GM18909 (cell line): Measurements from ENCODE around the gene SARS2.
"Not testable (repeated sequence)": the region's sequence is repeated elsewhere in the genome, so short reads cannot be mapped to it uniquely, and the experiment has no call there.

ENCODE experiments used
- ATAC-seq: cut with Tn5 transposase; IDR thresholded peaks from one replicate; pipeline ENCODE4 v1.9.1; 2021; ENCODE audit warnings: mild to moderate bottlenecking; ENCODE audit not compliant: unreplicated experiment, poor library complexity

SARS2 gene

DNA sequence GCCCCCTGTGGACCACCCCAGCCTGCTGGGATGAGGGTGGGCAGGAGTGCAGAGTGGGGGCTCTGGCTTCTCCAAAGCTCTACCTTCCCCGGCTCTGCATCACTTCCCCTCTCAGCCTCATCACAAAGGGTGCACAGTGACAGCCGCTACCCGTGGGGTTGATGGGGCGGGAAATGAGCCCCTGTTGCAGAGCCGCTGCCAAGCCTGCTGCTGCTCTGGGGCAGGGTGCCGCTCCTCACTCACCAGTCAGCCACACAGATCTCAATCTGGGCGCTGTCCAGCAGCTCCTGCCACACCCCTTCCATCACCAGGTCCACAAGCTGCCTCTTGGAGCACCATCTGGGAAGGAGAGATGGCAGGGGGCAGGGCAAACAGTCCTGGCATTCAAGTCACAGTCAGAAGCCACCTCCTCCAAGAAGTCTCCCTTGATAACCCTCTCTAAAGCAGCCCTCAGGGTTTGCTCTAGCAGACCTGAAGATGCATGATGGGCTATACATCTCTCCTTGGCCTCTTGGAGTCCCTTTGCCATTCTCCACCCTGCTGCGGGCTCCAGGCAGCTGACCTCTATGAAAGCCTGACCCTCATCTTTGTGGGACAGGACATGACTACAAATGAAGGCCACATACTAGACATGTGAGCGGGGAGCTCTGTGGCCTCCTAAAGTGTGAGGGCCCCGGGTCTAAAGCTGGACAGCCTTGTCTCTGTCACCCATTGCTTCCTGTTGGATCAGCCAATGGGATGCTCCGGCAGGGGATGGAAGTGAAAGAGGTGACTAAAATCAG, 15.9 kb upstream of the SARS2 start:
- ATAC-seq = no peak

DNA sequence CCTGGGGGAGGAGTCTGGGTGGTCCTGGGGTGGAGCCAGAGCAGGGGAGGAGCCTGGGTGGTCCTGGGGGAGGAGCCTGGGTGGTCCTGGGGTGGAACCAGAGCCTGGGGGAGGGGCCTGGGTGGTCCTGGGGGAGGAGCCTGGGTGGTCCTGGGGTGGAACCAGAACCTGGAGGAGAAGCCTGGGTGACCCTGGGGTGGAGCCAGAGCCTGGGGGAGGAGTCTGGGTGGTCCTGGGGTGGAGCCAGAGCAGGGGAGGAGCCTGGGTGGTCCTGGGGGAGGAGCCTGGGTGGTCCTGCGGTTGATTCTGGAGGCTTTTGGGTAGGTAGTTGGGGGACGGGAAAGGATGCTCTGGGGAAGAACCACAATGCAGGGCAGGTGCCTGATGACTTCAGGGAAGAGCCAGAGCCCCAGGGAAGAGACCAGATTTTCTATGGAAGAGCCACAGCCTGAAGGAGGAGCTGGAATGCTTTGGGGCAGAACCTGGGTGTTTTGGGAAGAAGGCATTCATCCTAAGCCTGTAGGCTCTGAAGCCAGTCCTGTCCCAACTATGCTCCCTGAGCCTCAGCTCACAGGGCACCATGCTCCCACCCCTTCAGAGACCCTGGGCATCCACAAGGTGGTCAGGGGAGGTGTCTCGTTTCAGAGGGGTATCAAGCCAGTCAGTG, 15.1 kb upstream of the SARS2 start:
- no peak for ATAC-seq

DNA sequence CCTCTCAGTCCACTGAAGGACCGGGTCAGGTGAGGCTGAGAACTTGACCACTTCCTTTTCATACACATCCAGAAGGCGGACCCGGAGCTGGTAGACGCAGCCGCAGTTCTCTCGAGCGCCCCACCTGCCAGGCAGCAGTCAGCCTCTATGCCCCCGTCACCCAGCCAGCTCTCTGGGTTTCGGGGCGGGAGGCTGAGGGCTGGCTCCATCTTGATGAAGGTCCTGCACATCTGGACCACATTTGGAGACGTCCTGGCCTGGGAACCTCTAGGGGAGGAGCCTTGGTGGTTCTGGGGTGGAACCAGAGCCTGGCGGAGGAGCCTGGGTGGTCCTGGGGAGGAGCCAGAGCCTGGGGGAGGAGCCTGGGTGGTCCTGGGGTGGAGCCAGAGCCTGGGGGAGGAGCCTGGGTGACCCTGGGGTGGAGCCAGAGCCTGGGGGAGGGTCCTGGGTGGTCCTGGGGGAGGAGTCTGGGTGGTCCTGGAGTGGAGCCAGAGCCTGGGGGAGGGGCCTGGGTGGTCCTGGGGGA, 14.5 kb upstream of the SARS2 start:
- ATAC-seq = no peak

DNA sequence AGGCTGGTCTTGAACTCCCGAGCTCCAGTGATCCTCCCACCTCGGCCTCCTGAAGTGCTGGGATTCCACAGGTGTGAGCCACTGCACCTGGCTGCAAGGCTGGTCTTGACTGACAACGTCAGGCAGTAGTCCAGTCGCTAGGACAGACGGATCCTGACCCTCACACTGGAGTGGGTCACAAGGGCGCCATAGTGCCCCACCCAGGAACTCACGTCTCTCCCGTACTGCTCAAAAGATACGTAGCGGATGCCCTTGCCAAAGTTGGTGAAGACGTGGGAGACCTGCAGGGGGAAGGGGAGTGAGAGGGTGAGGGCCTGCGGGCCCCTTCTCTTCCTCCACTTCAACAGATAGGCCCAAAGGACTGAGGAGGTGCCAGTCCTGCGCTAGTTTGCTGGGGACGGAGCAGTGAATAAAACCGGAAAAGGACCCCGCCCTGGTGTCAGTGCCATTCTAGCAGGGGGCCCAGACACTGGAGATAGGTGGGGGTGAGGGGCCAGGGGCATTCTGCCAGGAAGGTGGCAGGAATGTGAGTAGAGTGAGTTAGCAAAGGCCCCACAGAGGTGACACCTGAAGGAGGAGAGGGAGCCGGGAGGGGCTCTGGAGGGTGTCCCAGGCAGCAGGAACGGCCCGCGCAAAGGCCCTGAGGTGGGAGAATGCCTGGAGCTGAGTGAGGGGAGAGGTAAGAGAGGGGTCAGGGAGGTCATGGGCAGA, 12.1 kb upstream of the SARS2 start:
- no peak for ATAC-seq

GRCh38 chr19:38941979-38942378, 11.4 kb upstream of the SARS2 start:
- no peak for ATAC-seq

DNA sequence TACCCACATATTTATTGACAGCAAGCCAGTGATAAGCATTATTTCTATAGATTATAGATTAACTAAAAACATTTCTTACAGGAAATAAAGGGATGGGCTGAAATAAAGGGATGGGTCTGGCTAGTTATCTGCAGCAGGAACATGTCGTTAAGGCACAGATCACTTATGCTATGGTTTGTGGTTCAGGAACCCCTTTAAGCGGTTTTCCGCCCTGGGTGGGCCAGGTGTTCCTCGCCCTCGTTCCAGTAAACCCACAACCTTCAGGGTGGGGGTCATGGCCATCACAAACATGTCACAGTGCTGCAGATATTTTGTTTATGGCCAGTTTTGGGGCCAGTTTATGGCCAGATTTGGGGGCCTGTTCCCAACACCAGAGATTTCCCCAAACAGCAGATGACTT, 10.9 kb upstream of the SARS2 start:
- not testable (repeated sequence) for ATAC-seq

DNA sequence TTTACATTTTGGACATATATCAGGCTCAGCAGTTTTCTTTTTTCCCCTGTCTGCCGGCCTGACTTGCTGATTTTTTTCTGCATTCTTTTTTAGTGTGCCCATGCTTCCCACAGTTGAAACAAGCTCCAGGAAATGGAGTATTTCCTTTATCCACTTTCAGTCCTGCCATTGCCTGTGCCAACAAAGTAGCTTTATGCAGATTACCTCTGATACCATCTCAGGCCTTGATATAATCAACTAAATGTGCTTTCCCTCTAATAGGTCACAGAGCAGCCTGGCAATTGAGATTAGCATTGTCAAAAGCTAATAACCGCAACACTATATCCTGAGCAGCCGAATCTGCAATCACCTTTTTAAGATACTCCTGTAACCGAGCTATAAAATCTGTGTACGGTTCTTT, 9.4 kb upstream of the SARS2 start:
- ATAC-seq = no peak

DNA sequence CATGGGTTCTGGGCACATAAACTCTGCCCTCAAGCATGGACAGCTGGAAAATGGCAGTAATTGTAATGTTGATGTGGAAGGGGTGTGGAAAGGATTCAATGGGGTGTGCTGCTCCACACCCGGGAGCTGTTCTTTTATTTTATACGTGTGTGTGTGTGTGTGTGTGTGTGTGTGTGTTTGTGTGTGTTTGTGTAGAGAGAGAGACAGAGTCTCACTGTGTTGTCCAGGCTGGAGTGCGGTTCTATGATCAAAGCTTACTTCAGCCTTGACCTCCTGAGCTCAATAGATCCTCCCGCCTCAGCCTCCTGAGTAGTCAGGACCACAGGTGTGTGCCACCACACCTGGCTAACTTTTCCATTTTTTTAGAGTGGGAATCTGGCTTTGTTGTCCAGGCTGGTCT, 3.0 kb upstream of the SARS2 start:
- ATAC-seq = no peak

- no peak for ATAC-seq
These were observed 2.0 kb upstream of the SARS2 start for GRCh38 chr19:38932425-38933179.

- ATAC-seq = no peak
These were observed 894 bp upstream of the SARS2 start for GRCh38 chr19:38931521-38931793.

DNA sequence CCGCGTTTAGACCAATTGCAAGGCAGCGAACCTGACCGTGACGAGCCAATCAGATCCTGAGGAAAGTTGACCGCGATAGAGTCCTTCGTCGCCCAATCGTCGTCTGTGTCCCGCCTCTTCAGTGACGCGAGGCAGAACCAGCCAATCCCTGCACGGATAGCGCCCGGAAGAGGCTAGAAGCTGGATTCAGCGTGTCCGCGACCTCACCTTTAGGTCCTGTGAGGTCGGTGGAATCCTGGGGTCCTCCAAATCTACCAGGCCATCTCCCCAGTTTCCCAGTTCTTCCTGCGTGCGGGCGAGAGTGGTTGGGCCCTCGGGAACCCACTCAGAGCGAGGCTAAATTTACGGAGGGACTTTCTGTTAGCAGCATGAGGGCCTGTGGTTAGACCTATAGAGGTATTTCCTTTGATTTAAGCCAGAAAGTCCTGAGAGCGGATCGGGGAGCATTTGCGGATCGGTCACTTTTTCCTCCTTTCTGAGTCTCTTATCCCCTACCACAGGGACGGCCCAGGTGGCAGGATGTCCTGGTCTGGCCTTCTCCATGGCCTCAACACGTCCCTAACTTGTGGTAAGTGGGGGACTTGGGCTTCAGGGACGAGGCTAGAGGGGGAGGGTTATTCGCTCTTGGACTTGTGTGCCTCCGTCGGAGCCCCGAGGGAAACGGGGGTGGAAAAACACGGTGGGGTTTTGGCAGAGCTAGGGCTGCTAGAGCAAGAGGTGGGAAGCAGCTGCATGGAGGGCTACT, 385 bp upstream of the SARS2 start, which contains the start of gene MRPS12:
MRPS12 (plus strand) TSS at position 169 of the 745 bp plus-strand sequence; CDS start at position 520, 351 bp downstream.
- ATAC-seq = peak; percentile 90

- no peak for ATAC-seq
These were observed 2.1 kb downstream of the SARS2 start for GRCh38 chr19:38928391-38929001.

GRCh38 chr19:38924388-38924787, 6.2 kb downstream of the SARS2 start:
- ATAC-seq = no peak

DNA sequence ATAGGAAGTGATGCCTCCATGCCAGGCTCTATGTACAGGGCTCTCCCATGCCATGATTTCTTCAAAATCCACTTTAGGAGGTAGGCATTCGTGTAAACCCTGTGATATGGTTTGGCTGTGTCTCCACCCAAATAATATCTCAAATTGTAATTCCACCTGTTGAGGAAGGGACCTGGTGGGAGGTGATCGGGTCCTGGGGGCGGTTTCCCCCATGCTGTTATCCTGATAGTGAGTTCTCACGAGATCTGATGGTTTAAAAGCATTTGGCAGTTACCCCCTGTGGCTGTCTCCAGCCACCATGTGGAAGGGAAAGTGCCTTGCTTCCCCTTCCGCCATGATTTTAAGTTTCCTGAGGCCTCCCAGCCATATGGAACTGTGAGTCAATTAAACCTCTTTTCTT, 8.1 kb downstream of the SARS2 start:
- no peak for ATAC-seq

DNA sequence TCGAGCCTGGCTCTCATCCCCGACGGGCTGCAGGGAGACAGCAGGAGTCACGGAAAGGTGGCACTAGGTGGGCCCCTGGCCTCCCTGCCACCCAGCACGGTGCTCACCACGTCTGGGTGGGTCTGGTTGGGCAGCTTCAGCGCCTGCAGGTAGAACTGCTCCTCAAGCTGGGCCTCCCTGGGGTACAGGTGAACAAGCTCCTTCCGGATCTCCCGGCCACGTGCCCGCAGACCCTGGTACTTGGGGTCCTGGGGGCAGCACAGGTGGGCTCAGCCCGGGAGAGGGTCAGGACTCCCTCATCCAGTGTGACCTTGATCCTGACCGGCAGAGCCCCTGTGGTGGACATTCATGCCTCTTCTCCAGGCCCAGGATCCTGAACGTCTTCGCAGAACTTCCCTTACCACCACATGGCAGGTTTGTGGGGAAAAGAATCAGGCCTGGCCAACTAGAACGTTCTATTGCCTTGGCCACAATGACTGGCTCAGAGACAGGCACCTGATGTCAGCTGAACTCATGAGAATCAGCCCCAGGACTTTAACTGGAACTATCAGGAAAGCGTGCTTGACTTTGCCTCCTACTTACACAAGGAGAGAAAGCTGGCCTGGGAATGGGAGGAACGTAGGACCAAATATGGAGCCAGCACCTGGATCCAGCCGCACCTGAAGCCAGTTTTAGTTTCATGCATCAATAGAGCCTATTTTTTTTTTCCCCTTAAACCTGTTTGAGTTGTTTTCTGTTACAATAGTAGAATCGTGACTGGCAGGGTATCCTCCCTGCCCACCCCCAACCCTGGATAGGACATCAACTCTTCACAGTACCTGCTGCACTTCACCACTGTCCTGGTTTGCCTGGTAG, 8.9 kb downstream of the SARS2 start:
- ATAC-seq = no peak

DNA sequence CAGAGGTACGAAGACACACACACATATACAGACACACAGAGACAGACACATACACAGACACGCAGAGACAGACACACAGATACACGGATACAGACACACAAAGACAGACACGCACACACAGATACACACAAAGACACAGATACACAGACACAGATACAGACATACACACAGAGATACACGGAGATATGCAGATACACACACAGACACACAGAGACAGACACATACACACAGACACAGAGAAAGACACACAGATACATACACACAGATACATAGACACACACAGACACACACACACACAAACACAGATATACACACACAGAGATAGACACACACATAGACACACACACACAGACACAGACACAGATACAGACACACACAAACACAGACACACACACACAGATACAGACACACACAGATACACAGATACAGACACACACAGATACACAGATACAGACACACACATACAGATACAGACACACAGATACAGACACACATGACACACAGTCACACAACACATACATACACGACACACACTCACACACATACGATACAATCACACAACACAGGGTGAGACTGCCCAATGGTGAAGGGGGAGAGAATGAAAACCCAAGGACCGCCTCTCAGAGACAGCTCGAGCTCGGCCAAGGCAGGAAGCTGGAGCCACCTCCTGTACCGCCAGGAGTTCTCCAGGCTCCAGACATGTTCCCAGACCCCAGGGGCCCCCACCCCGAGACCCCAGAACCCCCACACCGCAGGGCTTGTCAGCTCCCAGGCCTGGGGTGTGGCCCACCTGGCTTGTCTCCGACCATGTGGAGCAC, 9.8 kb downstream of the SARS2 start:
- no peak for ATAC-seq

- no peak for ATAC-seq
These were observed 10.5 kb downstream of the SARS2 start for GRCh38 chr19:38919837-38920601.
